Heart right ventricle (tissue), 16 donors: Measurements from ENCODE around the gene NT5C1A. TPM values are rescaled to one million over a fixed set of nuclear protein-coding genes. Genes with fewer than 3 reads are reported as not detected.

Source experiments
- ATAC-seq, 8 donors: fragments of 200-7000 bp; cut with Tn5 transposase; one replicate each; pipeline ENCODE4 v1.9.1; 2020; ENCODE audit warnings: mild to moderate bottlenecking in 8 of 8, moderate library complexity in 8 of 8, moderate number of reproducible peaks in 1 of 8
- DNase-seq, 2 donors: peaks; one replicate each; pipeline ENCODE4 v3.0.0-alpha.2; 2020
- H3K27ac ChIP-seq, 10 donors: fragments of 200-600 bp; sonication (generic) in 2 of 10; one replicate each; pipeline versions ENCODE4 v1.5.0 to v1.8.0; 2020 to 2022; ENCODE audit warnings: mild to moderate bottlenecking in 3 of 10
- H3K27me3 ChIP-seq, 7 donors: fragments of 200-600 bp; one replicate each; pipeline ENCODE4 v1.8.0; 2021 to 2022; ENCODE audit warnings: mild to moderate bottlenecking in 2 of 7
- H3K36me3 ChIP-seq, 9 donors: fragments of 200-600 bp; sonication (generic) in 1 of 9; one replicate each; pipeline versions ENCODE4 v1.5.0 to v1.8.0; 2020 to 2022; ENCODE audit warnings: mild to moderate bottlenecking in 2 of 9
- H3K4me1 ChIP-seq, 9 donors: fragments of 200-600 bp; sonication (generic) in 1 of 9; one replicate each; pipeline versions ENCODE4 v1.5.0 to v1.8.0; 2020 to 2022; ENCODE audit warnings: mild to moderate bottlenecking in 4 of 9
- H3K4me3 ChIP-seq, 10 donors: fragments of 200-600 bp; sonication (generic) in 2 of 10; one replicate each; pipeline versions ENCODE4 v1.5.0 to v1.8.0; 2020 to 2022; ENCODE audit warnings: mild to moderate bottlenecking in 7 of 10, moderate library complexity in 2 of 10
- H3K9me3 ChIP-seq, 11 donors: fragments of 200-600 bp in 10 of 11; sonication (generic) in 2 of 11; one replicate each; pipeline versions ENCODE4 v1.5.0 to v1.8.0; 2013 to 2022; ENCODE audit warnings: mild to moderate bottlenecking in 2 of 11, control low read depth in 1 of 11, moderate library complexity in 1 of 11
- WGBS, 2 donors: extraction: QIAGEN DNeasy Blood & Tissue Kit; methylation state at CpG; one replicate each; pipeline ENCODE4 v1.1.7; 2013; ENCODE audit warnings: inconsistent platforms in 1 of 2; 5-methylcytosine and 5-hydroxymethylcytosine counted together
- intact Hi-C, 10 donors: fragments of 100-400 bp; cut with DNase I; formaldehyde crosslinking; loops; one replicate each; pipeline versions ENCODE4 v1.11.1 to v1.14.2; 2022
- polyA plus RNA-seq, 2 donors: library from polyadenylated mRNA; stranded (reverse); fragments of 200-250 nt; gene quantifications; one replicate each; pipeline ENCODE4 v1.2.3, GENCODE V29; 2013
- total RNA-seq, 10 donors: library from RNA; stranded (reverse); fragmentation: NEBNext Ultra II Directional in 3 of 10; extraction: Animal tissue kit (Norgen Biotek cat#: 25700) in 3 of 10; gene quantifications; one replicate each; pipeline versions ENCODE4 v1.2.1 to v1.2.4, GENCODE V29; 2021 to 2023
- TF ChIP-seq, protein P1 (sequence below), 9 donors: fragments of 200-600 bp; sonication (generic) in 2 of 9; IDR thresholded peaks; one replicate each; pipeline versions ENCODE4 v1.5.0 to v1.8.0; 2021 to 2022; ENCODE audit warnings: antibody characterized with exemption in 9 of 9, mild to moderate bottlenecking in 5 of 9, moderate library complexity in 1 of 9
- donor health status: Arrhythmogenic right ventricular cardiomyopathy.
- donor health status: ischemic (EF 13 %, LVEDD 7.1; RV severe dilation, severe dysfunction).
- donor health status: healthy with polysubstance abuse.
- donor health status: DM: no; HTN: yes; CAD: no.
- donor health status: DM: no; HTN: no; CAD: no.
- donor health status: ischemic (EF 25% LVEDD 6.9; RV normal size, moderate dysfunction).
- donor health status: ischemic (EF 25% LVEDD 5.7; RV mildly dilated, moderate dysfunction).
- donor health status: healthy.
- donor health status: DM: yes; HTN: yes; CAD: no.
- donor health status: Ischemic cardiomyopathy.
- donor health status: ischemic (EF 35%, LVEDD 5.7; RV mildly dilated, moderate dysfunction).
- donor health status: nonischemic (EF 11% LVEDD 7.7; RV severe dilation, severe dysfunction).
- donor health status: DM: yes; HTN: yes; CAD: no.
- donor health status: PGD.
- donor health status: ischemic (EF 29% LVEDD 5.4; RV normal size, mild dysfunction).
- donor health status: nonischemic (EF 23%, LVEDD 6.1; RV moderate dilation, normal function).

Gene NT5C1A
- total and polyA plus RNA-seq, 12 donors = 0.68 to 59.2 (median 25.0) TPM

DNA sequence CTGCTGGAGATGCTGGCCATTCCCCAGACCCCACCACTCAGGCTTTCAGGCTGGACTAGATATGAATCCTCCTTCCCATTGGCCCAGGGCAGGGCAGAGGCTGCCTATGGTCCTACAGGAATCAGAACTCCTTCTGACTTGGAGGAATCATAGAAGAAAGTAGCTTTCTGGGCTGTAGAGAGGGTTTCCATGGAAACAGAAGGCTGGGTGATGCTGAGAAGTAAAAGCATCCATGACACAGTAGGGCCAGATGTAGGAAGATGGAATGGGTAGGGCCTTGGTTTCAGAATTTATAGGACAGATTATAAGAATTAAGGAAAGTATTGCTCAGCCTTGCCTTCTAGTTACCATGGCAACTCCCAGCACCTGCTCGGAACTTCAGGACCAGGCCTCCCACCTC lies 9.0 kb downstream of the NT5C1A start:
- TF ChIP-seq, protein P1, sequence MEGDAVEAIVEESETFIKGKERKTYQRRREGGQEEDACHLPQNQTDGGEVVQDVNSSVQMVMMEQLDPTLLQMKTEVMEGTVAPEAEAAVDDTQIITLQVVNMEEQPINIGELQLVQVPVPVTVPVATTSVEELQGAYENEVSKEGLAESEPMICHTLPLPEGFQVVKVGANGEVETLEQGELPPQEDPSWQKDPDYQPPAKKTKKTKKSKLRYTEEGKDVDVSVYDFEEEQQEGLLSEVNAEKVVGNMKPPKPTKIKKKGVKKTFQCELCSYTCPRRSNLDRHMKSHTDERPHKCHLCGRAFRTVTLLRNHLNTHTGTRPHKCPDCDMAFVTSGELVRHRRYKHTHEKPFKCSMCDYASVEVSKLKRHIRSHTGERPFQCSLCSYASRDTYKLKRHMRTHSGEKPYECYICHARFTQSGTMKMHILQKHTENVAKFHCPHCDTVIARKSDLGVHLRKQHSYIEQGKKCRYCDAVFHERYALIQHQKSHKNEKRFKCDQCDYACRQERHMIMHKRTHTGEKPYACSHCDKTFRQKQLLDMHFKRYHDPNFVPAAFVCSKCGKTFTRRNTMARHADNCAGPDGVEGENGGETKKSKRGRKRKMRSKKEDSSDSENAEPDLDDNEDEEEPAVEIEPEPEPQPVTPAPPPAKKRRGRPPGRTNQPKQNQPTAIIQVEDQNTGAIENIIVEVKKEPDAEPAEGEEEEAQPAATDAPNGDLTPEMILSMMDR (IDR thresholded peaks at IDR 0.05) = no peak
- peaks cover 0 to 10% (median 3%) of the 10 kb centered on the region in 9 donors for H3K4me1 ChIP-seq
- peaks cover 0 to 19% (median 0%) of the 10 kb centered on the region in 9 donors for H3K36me3 ChIP-seq
- no peaks in the 10 kb centered on the region for H3K27me3 ChIP-seq
- no peak overlapping the region for H3K4me3 ChIP-seq
- 76 to 80% methylated on average over 1 of the region's 1 CpG for WGBS, 2 donors
- DNase-seq = no peak
- intact Hi-C loops = loop anchor here in 2 of 10 donors (5.0 to 10.0 kb wide), 2 partner anchors 49 to 52 kb away; no protein-coding TSS in a partner anchor
- H3K9me3 ChIP-seq = no peaks in the 10 kb centered on the region
- no peak for ATAC-seq
- no peak overlapping the region for H3K27ac ChIP-seq

DNA sequence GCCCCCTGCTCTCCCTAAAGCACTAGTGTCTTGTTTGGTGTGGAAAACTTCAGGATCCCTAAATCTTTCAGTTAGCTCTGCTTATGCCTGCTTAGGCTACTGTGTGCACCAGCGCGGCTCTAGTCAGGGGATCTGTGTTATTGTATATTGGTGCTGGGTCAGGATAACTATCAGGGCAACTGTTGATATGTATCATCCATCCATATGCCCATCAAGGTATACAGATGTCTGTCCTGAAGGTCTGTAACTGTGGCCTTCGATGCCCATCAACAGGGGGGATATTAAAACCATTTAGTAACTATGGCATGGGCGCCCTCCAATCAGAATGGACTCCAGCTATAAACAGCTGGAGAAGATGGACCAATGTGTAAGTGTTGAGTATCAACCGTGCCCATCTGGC lies 12.4 kb downstream of the NT5C1A start:
- 83 to 87% methylated on average over 5 of the region's 5 CpGs for WGBS, 2 donors
- no peak overlapping the region for H3K27ac ChIP-seq
- TF ChIP-seq, protein P1 (IDR thresholded peaks at IDR 0.05) = no peak

DNA sequence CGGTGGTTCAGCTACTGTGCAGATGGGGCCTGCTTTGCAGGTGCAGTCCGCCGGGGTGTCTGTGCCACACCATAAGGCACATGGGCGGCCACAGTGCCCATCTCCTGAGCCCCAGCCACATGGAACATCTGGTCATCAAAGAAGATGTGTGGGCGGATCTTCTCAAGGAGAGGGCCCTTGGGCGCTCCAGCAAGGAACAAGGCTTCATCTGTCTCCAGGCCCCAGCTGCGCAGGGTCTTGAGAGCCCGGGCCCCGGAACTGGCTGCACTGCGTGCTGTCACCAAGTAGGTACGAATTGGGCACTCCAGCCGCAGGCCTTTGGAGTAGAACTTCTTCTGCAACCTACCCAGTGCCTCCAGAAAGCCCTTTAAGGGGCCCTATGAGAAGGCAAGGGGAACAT lies 12.8 kb downstream of the NT5C1A start:
- TF ChIP-seq, protein P1 (IDR thresholded peaks at IDR 0.05) = no peak
- intact Hi-C loops = loop anchor here in 1 of 10 donors (5.0 kb wide), 1 partner anchor 63 kb away; no protein-coding TSS in a partner anchor
- no peak for DNase-seq
- no peaks in the 10 kb centered on the region for H3K9me3 ChIP-seq
- 97 to 98% methylated on average over 12 of the region's 12 CpGs for WGBS, 2 donors
- H3K4me1 ChIP-seq = peaks cover 0 to 22% (median 12%) of the 10 kb centered on the region in 9 donors
- H3K4me3 ChIP-seq = no peak overlapping the region
- peaks cover 0 to 5% (median 0%) of the 10 kb centered on the region in 7 donors for H3K27me3 ChIP-seq
- peaks cover 0 to 14% (median 0%) of the 10 kb centered on the region in 9 donors for H3K36me3 ChIP-seq
- H3K27ac ChIP-seq = no peak overlapping the region
- no peak for ATAC-seq

More for the DNA sequence above, 12.4 kb downstream of the NT5C1A start:
- Histone ChIP-seq H3K4me1 (peaks cover 0 to 22% (median 12%) of the 10 kb centered on the region in 9 donors), H3K4me3 (no peak overlapping the region), H3K9me3 (no peaks in the 10 kb centered on the region), H3K36me3 (peaks cover 0 to 14% (median 0%) of the 10 kb centered on the region in 9 donors), H3K27me3 (peaks cover 0 to 1% (median 0%) of the 10 kb centered on the region in 7 donors)
- ATAC-seq (no peak), DNase-seq (no peak)
- intact Hi-C loops = loop anchor here in 1 of 10 donors (5.0 kb wide), 1 partner anchor 63 kb away; no protein-coding TSS in a partner anchor

DNA sequence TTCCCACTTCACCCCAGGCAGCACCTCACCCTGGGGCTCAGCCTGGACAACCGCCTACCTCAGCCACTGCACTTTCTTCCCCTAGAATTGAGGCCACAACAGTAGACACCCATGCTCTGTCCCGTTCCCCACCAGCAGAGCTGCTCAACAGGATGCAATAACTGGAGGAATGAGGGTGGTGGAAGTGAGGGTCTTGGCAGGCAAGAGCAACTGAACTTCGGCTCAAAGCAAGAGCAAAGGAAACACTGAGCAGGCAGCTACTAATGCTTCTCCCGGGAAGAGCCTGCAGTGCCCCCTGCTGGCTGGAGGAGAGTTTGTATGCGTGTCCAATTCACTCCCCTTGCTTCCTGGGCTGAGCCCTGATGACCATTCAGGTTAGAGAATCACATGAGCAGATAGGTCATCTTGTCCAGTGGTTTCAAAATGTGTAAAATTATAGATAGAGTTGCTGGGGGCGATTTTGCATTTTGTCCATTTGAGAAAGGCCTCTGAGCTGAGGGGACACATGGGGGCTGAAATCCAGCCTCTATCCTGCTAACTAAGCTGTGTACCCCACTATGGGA lies 13.9 kb downstream of the NT5C1A start:
- WGBS, 2 donors = 33 to 34% methylated on average over 6 of the region's 6 CpGs
- Histone ChIP-seq H3K36me3 (peaks cover 0 to 14% (median 0%) of the 10 kb centered on the region in 9 donors), H3K4me3 (no peak overlapping the region), H3K4me1 (peaks cover 3 to 31% (median 14%) of the 10 kb centered on the region in 9 donors), H3K9me3 (no peaks in the 10 kb centered on the region), H3K27ac (no peak overlapping the region), H3K27me3 (peaks cover 0 to 11% (median 0%) of the 10 kb centered on the region in 7 donors)
- TF ChIP-seq, protein P1 (IDR thresholded peaks at IDR 0.05) = peak; percentile 58 to 82 (median 74)
- peak in 6 of 8 donors; percentile 46 to 64 (median 54) for ATAC-seq
- peak; percentile 56 to 73 for DNase-seq
- intact Hi-C loops = loop anchor here in 1 of 10 donors (5.0 kb wide), 1 partner anchor 64 kb away; no protein-coding TSS in a partner anchor
